PFSK-1 (cell line): ENCODE results near the gene SIRPD.

Source experiments
- FOXP2 ChIP-seq: optimal IDR thresholded peaks from 2 replicates; pipeline ENCODE3; 2011; ENCODE audit warnings: borderline replicate concordance, control low read depth, inconsistent platforms; ENCODE audit not compliant: insufficient read depth; ENCODE audit errors: extremely low read length, extremely low read depth
- POLR2AphosphoS5 ChIP-seq: IDR thresholded peaks from 2 replicates; pipeline ENCODE4 v1.6.1; 2012; ENCODE audit warnings: low read depth, mild to moderate bottlenecking, control low read depth, low read length, moderate library complexity
- SIN3A ChIP-seq: IDR thresholded peaks from 2 replicates; pipeline ENCODE4 v1.6.1; 2012; ENCODE audit warnings: mild to moderate bottlenecking, low read length, moderate library complexity, borderline replicate concordance; ENCODE audit not compliant: insufficient read depth
- TAF1 ChIP-seq: IDR thresholded peaks from 2 replicates; pipeline ENCODE4 v1.6.1; 2012; ENCODE audit warnings: low read length, control low read depth, borderline replicate concordance; ENCODE audit not compliant: insufficient read depth
- TF ChIP-seq, protein P1 (sequence below), 2 experiments: IDR thresholded peaks; 2 replicates each; pipeline versions ENCODE4 v1.6.1 to v1.8.0; 2011 to 2012; ENCODE audit warnings: low read depth in 2 of 2, low read length in 2 of 2, control low read depth in 1 of 2, inconsistent platforms in 1 of 2, mild to moderate bottlenecking in 1 of 2, moderate library complexity in 1 of 2; ENCODE audit not compliant: insufficient read depth in 1 of 2

The SIRPD gene

GRCh38 chr20:1528811-1529210, 28.7 kb downstream of the SIRPD start:
- TF ChIP-seq, protein P1, sequence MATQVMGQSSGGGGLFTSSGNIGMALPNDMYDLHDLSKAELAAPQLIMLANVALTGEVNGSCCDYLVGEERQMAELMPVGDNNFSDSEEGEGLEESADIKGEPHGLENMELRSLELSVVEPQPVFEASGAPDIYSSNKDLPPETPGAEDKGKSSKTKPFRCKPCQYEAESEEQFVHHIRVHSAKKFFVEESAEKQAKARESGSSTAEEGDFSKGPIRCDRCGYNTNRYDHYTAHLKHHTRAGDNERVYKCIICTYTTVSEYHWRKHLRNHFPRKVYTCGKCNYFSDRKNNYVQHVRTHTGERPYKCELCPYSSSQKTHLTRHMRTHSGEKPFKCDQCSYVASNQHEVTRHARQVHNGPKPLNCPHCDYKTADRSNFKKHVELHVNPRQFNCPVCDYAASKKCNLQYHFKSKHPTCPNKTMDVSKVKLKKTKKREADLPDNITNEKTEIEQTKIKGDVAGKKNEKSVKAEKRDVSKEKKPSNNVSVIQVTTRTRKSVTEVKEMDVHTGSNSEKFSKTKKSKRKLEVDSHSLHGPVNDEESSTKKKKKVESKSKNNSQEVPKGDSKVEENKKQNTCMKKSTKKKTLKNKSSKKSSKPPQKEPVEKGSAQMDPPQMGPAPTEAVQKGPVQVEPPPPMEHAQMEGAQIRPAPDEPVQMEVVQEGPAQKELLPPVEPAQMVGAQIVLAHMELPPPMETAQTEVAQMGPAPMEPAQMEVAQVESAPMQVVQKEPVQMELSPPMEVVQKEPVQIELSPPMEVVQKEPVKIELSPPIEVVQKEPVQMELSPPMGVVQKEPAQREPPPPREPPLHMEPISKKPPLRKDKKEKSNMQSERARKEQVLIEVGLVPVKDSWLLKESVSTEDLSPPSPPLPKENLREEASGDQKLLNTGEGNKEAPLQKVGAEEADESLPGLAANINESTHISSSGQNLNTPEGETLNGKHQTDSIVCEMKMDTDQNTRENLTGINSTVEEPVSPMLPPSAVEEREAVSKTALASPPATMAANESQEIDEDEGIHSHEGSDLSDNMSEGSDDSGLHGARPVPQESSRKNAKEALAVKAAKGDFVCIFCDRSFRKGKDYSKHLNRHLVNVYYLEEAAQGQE (IDR thresholded peaks at IDR 0.05; ENCODE audit: insufficient read depth in 1 of 2, low read depth in 2 of 2, low read length in 2 of 2) = no peak
- TF ChIP-seq FOXP2 (no peak), TAF1 (no peak), SIN3A (no peak), POLR2AphosphoS5 (no peak)

DNA sequence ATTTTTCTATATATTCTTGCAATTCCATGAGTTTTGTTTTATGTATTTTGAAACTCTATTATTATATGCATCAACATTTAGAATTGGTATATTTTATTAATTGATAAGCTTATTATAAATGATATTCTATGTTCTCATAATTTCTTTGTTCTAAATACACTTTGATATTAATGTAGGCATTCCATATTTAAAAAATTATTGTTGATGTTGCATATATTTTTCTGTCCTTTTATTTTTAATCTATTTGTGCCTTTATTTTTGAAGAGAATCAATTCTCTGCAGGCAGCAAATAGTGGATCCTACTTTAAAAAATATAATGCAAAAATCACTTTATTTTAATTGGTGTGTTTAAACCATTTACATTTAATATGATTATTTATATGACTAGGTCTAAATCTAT, 29.6 kb downstream of the SIRPD start:
- TF ChIP-seq, protein P1 (IDR thresholded peaks at IDR 0.05; ENCODE audit: insufficient read depth in 1 of 2, low read depth in 2 of 2, low read length in 2 of 2) = no peak
- TF ChIP-seq FOXP2 (no peak), SIN3A (no peak), TAF1 (no peak), POLR2AphosphoS5 (no peak)

GRCh38 chr20:1526896-1527295, 30.6 kb downstream of the SIRPD start:
- TF ChIP-seq FOXP2 (no peak), TAF1 (no peak), POLR2AphosphoS5 (no peak), SIN3A (no peak)
- TF ChIP-seq, protein P1 (IDR thresholded peaks at IDR 0.05; ENCODE audit: insufficient read depth in 1 of 2, low read depth in 2 of 2, low read length in 2 of 2) = no peak

GRCh38 chr20:1526310-1526709, 31.2 kb downstream of the SIRPD start:
- TF ChIP-seq FOXP2 (no peak), POLR2AphosphoS5 (no peak), SIN3A (no peak), TAF1 (no peak)
- TF ChIP-seq, protein P1 (IDR thresholded peaks at IDR 0.05; ENCODE audit: insufficient read depth in 1 of 2, low read depth in 2 of 2, low read length in 2 of 2) = no peak

DNA sequence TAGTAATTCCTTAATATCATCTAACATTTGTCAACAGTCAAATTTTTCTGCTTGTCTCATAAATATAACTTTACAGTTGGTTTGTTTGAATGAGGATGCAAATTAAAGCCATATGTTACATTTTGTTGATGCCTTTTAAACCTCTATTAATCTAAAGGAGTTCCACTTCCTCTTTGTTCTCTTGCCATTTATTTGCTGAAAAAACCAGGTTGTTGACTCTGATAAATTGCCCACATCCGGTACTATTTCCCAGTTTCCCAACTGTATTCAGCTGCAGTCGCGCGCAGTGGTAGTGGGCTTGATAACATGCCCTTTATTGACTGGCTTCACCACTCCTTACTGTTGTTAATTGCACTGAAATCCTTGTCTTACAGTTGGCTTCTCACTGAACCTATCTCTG, 33.5 kb downstream of the SIRPD start:
- TF ChIP-seq SIN3A (no peak), TAF1 (no peak), FOXP2 (no peak), POLR2AphosphoS5 (no peak)
- TF ChIP-seq, protein P1 (IDR thresholded peaks at IDR 0.05; ENCODE audit: insufficient read depth in 1 of 2, low read depth in 2 of 2, low read length in 2 of 2) = no peak
